Measurements from ENCODE around the gene C7orf25.

Gene C7orf25

GRCh38 chr7:42911454-42912447 lies at the start of gene C7orf25:
TSS of gene C7orf25 (minus strand) at chr7:42912070. CDS start at chr7:42910900, 1,170 bp downstream.
- peak; percentile 97 for DNase-seq

GRCh38 chr7:42961170-42961569 lies 49.3 kb upstream of the C7orf25 start:
- no peak for DNase-seq

- DNase-seq = no peak
Observed at GRCh38 chr7:42960762-42961161, 48.9 kb upstream of the C7orf25 start.

- no peak for DNase-seq
Observed at GRCh38 chr7:42959549-42959948, 47.7 kb upstream of the C7orf25 start.

GRCh38 chr7:42956062-42956461 lies 44.2 kb upstream of the C7orf25 start:
- DNase-seq = no peak

- DNase-seq = no peak
Observed at GRCh38 chr7:42953994-42954393, 42.1 kb upstream of the C7orf25 start.

GRCh38 chr7:42952328-42952727 lies 40.5 kb upstream of the C7orf25 start:
- no peak for DNase-seq

GRCh38 chr7:42950417-42950816 lies 38.5 kb upstream of the C7orf25 start:
- DNase-seq = no peak

GRCh38 chr7:42947521-42947920 lies 35.7 kb upstream of the C7orf25 start:
- DNase-seq = no peak

GRCh38 chr7:42946627-42946950 lies 34.7 kb upstream of the C7orf25 start:
- no peak for DNase-seq

GRCh38 chr7:42945821-42946626 lies 34.2 kb upstream of the C7orf25 start:
- DNase-seq = no peak

- peak; percentile 84 for DNase-seq
Observed at GRCh38 chr7:42940985-42941847, 29.3 kb upstream of the C7orf25 start.

- DNase-seq = no peak
Observed at GRCh38 chr7:42939457-42940240, 27.8 kb upstream of the C7orf25 start.

GRCh38 chr7:42935861-42936260 lies 24.0 kb upstream of the C7orf25 start:
- no peak for DNase-seq

- no peak for DNase-seq
Observed at GRCh38 chr7:42934291-42934690, 22.4 kb upstream of the C7orf25 start.

- DNase-seq = peak; percentile 49
Observed at GRCh38 chr7:42932811-42933591, 21.1 kb upstream of the C7orf25 start.

GRCh38 chr7:42931834-42932651 lies 20.2 kb upstream of the C7orf25 start, which contains the start of the genes MRPL32 and PSMA2:
TSS of gene MRPL32 (plus strand) at chr7:42932376. CDS start at chr7:42932387, 11 bp downstream.
TSS of gene PSMA2 (minus strand) at chr7:42932174. CDS start at chr7:42932158, 16 bp downstream.
- peak; percentile 98 for DNase-seq

GRCh38 chr7:42931447-42931833 lies 19.6 kb upstream of the C7orf25 start:
- no peak for DNase-seq

- DNase-seq = no peak
Observed at GRCh38 chr7:42930889-42931288, 19.0 kb upstream of the C7orf25 start.

- DNase-seq = no peak
Observed at GRCh38 chr7:42929449-42929848, 17.6 kb upstream of the C7orf25 start.

Data from femur (tissue), 1 donor.